GM12875 (cell line): ENCODE measurements around the gene MTA1.
A peak's percentile ranks its signal among the peaks of the same experiment; 100 is the strongest.

Experiments
- H3K4me3 ChIP-seq: one replicate; pipeline ENCODE4 v1.5.1; 2011; ENCODE audit warnings: low read depth, low read length, control low read depth
- TF ChIP-seq, protein P1 (sequence below): IDR thresholded peaks from 2 replicates; pipeline ENCODE4 v1.5.1; 2011; ENCODE audit warnings: low read depth, mild to moderate bottlenecking, control low read depth, inconsistent platforms, low read length, moderate library complexity, borderline replicate concordance; ENCODE audit not compliant: insufficient read depth

Gene MTA1

DNA sequence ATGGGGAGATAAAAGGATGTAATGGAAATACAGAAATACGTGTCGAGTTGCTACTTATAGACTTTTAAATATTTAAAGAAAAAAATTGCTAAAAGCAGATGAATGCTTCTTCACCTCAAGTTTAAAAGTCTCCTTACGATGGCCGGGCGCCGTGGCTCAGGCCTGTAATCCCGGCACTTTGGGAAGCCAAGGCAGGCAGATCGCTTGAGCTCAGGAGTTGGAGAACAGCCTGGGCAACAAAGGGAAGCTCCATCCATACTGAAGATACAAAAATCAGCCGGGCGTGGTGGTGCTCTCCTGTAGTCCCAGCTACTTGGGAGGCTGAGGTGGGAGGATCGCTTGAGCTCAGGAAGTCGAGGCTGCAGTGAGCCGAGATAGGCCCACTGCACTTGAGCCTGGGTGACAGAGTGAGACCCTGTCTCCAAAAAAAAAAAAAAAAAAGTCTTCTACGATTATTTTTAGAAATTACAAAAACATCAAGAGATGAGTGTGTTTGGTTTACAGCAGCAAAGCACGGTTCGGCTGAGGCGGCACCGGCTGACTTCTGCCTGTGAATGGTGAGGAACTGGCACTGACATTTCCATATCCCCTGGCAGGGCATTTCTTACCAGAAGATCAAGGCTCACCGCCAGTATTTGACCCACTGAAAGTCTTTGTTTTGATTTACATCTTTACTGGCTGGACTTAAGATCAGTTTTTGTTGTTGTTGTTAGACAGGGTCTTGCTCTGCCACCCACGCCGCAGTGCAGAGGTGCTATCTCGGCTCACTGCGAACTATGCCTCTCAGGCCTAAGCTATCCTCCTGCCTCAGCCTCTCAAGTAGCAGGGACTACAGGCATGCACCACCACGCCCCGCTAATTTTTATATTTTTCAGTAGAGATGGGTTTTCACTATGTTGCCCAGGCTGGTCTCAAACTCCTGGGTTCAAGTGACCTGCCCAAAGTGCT, 3.9 kb upstream of the MTA1 start:
- no peak overlapping the region for H3K4me3 ChIP-seq
- TF ChIP-seq, protein P1, sequence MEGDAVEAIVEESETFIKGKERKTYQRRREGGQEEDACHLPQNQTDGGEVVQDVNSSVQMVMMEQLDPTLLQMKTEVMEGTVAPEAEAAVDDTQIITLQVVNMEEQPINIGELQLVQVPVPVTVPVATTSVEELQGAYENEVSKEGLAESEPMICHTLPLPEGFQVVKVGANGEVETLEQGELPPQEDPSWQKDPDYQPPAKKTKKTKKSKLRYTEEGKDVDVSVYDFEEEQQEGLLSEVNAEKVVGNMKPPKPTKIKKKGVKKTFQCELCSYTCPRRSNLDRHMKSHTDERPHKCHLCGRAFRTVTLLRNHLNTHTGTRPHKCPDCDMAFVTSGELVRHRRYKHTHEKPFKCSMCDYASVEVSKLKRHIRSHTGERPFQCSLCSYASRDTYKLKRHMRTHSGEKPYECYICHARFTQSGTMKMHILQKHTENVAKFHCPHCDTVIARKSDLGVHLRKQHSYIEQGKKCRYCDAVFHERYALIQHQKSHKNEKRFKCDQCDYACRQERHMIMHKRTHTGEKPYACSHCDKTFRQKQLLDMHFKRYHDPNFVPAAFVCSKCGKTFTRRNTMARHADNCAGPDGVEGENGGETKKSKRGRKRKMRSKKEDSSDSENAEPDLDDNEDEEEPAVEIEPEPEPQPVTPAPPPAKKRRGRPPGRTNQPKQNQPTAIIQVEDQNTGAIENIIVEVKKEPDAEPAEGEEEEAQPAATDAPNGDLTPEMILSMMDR, result no peak

DNA sequence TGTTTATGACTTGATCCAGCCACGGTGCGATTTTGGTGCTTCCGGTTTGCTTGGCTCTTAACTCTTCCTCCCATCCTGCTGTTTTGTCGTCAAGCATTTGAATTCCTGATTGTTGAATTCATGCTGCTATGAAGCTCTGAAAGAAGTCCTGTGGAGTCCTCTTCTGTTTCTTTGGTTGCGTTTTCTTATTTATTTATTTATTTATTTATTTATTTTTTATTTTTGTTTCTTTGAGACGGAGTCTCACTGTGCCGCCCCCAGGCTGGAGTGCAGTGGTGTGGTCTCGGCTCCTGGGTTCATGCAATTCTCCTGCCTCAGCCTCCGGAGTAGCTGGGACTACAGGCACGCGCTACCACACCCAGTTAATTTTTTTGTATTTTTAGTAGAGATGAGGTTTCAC, 3.0 kb upstream of the MTA1 start:
- H3K4me3 ChIP-seq, result no peak overlapping the region
- TF ChIP-seq, protein P1, result no peak

DNA sequence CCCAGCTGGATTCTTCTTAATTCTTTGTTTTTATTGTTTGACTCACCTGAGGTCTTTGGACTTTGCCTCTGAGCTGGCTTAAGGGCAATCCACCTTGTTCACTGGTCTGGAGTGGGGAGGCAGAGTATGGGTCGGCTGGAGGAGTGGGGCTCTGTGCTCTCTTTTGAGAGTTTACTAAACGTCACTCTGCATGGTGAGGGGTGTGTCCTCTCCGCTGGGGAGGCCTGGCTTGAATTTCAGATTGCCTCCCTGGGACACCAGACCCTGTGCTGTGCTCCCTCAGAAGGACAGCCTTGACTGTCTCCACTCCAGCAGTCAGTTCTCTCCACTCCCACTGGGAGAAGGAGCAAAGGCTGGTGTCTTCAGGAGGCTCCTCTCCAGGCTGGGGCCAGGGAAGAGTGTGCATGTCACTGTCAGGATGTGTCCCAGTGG, 1.9 kb upstream of the MTA1 start:
- TF ChIP-seq, protein P1, result no peak
- H3K4me3 ChIP-seq, result no peak overlapping the region

DNA sequence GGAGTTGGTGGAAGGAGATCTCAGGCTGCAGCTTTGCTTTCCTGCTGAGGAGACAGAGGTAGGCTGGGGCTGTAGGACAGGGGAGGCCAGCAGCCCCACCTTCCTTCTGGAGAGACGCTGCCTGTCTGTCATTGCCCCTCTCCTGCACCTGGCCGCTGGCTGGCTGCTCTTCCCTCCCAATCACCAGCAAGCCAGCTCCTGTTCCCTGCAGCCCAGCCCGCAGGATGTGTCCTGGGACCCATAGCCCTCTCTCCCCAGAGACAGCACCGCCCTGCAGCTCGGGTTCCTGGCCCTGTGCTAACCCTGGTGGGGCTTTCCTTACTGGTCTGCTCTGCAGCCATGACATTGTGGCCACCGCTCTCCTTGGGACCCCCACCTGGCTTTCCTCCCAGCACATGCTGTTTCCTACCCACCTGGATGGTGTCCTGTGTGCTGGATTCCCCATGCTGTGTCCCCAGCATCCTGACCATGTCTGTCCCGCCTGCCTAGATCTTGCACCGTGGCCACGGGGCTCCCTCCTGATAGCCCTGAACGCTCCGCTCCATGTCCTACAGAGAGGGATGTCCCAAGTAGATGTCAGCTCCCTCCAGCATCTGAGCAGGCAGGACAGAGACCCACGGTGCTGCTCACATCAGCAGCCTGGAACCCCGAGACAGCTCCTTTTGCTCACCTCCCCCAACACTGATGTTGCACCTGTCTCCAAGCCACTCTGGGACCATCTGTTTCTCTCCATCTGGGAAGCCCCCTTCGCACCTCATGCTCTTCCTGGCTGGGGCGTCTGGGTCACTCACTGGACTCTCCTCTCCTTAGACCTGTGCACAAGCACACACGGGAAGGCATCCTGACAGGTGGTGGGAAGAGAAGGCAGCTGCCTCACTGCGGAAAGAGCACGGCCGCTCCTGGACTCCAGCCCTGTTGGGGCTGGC, 1.1 kb upstream of the MTA1 start:
- H3K4me3 ChIP-seq, result peak overlapping the region; percentile 70
- TF ChIP-seq, protein P1, result no peak

DNA sequence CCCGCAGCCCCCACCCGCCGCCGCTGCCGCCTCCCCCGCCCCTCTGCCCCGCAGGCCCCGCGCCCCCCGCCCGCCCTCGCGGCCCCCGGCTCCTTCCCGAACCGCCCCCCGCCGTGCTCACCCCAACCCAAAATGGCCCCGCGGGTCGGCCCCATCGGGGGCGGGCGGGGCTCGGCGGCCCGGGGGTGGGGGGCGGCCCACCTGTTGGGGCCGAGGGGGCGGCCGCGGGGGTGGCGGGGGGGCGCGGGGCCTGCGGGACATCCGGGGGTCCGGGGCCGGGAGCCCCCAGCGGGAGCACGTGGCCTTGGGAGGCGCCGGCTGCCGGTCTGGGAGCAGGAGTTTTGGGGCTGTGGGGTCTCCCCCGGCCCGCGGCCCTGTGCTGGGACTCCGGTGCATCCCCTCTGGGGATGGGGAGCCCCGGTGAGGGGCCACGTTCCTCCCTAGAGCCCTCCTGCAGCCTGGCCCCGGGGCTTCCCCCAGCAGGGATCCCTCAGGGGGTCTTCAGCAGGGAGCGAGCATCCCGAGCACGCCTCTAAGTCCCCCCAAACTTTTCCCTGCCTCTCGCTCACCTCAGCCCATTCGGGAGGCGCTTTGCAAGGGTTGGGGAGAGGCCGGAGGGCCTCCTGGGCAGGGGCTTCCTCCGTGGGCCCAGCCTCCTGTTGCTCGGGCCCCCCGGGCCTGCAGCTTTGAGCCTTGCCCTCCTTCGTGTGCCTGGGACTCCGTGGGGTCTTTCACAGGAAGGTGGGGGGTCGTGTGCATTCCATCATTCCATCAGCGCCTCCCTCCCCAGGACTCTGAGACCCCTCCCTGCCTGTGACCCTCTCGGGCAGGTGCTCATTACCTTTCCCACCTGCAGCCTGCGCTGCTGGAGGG, 710 bp downstream of the MTA1 start:
- H3K4me3 ChIP-seq, result peak overlapping the region; percentile 94
- TF ChIP-seq, protein P1, result no peak

DNA sequence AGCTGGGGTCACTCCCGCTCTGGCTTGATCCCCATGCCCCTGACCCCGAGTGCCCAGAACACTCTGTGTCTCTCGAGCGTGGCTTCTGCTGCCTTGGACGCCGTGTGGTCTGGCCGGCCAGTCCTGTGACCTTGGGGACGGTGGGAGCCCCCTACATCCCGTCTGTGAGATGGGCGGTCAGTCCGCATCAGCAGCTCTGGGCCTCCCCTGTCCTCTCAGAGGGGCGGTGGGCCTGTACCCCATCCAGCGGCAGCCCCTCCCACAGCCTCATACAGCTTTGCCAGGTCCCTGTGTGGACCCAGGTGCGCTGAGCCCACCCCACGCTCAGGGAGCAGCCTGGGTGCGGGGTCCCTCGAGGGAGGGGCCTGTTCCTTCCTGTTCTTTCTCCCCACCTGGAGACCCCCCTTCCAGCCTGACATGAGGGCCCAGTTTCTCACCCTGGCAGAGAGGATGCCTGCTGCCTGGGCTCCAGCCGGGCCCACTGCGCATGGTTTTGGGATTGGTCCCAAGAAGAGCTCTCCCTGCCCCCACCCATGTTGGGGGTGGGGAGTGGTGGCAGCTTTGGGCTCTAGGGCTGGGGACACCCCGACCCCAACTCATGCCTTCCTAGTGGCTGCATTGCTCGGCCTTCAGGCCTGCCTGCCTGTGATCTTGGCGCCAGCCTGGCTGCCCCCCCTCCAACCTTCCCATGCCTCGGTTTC, 1.5 kb downstream of the MTA1 start:
- peak overlapping the region; percentile 94 for H3K4me3 ChIP-seq
- TF ChIP-seq, protein P1, result no peak
